HG02943 (cell line): ENCODE results near the gene SMC5.

Experiments used
- ATAC-seq: cut with Tn5 transposase; IDR thresholded peaks from one replicate; pipeline ENCODE4 v1.9.1; 2021; ENCODE audit warnings: mild to moderate bottlenecking, low read depth, moderate library complexity; ENCODE audit not compliant: unreplicated experiment

SMC5 gene

DNA sequence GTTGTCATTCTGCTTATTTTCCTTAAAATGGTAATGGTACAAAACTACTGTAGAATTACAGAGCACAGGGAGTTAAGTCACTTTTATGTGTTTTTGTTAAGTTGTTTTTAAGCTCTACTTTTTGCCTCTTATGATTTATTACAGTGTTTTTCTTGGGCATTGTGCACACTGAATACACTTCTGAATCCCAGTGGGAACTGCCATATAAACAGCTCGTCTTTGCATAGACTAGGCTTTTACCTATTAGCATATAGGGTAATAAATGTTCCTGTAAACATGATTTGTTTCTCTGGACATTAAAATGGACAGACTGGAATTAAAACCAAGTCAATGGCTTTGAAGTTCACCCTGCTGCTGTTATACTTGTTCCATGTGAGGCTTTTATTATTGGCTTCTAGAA, 143.4 kb downstream of the SMC5 start:
- ATAC-seq, result no peak

DNA sequence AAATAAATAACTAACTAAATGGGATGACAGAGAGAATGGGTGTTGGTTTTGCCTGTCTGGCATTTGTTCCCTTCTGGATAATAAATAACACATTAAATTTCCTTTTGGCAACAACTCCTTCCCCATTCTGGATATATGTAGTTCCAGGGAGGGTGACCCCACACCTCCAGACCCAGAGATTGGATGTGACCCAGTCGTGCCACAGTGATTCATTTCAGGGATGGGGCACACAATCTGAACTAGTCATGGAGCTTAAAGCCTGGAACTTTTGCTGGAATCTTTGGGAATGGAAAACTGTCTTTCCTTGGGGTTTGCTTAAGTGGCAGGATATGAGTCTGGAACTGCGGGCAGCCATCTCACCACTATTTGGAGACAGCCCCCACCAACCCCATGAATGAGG, 144.4 kb downstream of the SMC5 start:
- ATAC-seq, result no peak

DNA sequence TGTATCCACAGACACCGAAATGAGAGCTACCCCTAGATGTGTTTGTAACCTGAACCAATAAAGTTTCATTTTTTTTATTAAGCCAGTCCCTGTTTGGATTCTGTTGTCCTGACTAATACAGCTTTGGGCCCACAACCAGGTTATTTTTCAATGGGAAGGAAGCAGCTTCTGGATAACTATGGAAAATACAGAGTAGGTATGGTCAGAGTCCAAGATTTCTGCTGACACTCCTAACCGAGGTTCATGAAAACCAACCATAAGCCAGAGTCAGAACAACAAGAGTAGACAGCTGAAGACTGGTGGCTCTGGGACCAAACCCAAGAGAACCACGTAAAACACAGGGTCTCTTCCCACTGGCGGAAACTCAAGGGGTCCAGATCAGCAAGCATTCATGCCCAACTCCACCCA, 144.8 kb downstream of the SMC5 start:
- no peak for ATAC-seq

- ATAC-seq, result no peak
Observed at GRCh38 chr9:70404261-70404660, 145.5 kb downstream of the SMC5 start.
